ENCODE results near the gene RAPGEF4. TPM values are rescaled to one million over a fixed set of nuclear protein-coding genes. Genes with fewer than 3 reads are reported as not detected.
A peak's percentile ranks its signal among the peaks of the same experiment; 100 is the strongest.
"Not testable (repeated sequence)": the region's sequence is repeated elsewhere in the genome, so short reads cannot be mapped to it uniquely, and the experiment has no call there.

Gene RAPGEF4
- total RNA-seq, 4 donors from 2014 or later, result 2.8 to 73.4 (median 6.9) TPM

DNA sequence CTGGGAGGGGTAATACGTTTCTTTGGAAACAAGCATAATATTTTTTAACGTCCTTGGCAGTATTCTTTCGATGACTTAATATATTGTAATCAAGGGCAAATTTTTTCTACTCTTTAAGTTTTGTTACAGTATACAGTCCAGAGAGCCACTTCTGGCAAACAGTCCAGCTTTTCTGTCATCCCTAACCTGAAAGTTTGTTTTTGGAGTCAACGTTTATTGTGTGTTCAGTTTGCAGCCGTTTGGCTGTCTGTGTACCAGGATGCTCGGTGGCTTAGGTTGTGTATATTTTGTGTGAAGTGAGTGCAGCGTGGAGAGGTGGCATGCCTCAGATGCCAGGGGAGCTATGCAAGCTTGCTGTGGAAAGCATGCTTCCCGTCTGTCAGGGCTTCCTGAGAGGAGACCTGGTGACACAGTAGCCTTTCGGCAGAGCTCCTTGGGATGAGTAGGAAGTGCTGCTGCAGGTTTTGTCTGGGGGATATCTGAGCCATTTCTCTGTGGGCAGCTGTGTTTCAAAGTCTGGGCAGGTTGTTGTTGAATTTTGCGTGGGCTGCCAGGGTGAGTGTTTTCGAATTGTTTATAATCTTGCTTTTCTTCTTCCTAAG, 354.7 kb downstream of the RAPGEF4 start:
- no peak for DNase-seq
- Histone ChIP-seq H3K27me3 (no peaks in the 10 kb centered on the region), H3K9me3 (no peaks in the 10 kb centered on the region), H3K4me3 (no peak overlapping the region), H3K4me1 (no peaks in the 10 kb centered on the region), H3K36me3 (no peaks in the 10 kb centered on the region), H3K27ac (peak overlapping the region in 1 of 4 donors; percentile 57)
- TF ChIP-seq, protein P1, sequence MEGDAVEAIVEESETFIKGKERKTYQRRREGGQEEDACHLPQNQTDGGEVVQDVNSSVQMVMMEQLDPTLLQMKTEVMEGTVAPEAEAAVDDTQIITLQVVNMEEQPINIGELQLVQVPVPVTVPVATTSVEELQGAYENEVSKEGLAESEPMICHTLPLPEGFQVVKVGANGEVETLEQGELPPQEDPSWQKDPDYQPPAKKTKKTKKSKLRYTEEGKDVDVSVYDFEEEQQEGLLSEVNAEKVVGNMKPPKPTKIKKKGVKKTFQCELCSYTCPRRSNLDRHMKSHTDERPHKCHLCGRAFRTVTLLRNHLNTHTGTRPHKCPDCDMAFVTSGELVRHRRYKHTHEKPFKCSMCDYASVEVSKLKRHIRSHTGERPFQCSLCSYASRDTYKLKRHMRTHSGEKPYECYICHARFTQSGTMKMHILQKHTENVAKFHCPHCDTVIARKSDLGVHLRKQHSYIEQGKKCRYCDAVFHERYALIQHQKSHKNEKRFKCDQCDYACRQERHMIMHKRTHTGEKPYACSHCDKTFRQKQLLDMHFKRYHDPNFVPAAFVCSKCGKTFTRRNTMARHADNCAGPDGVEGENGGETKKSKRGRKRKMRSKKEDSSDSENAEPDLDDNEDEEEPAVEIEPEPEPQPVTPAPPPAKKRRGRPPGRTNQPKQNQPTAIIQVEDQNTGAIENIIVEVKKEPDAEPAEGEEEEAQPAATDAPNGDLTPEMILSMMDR (IDR thresholded peaks at IDR 0.05), result no peak

DNA sequence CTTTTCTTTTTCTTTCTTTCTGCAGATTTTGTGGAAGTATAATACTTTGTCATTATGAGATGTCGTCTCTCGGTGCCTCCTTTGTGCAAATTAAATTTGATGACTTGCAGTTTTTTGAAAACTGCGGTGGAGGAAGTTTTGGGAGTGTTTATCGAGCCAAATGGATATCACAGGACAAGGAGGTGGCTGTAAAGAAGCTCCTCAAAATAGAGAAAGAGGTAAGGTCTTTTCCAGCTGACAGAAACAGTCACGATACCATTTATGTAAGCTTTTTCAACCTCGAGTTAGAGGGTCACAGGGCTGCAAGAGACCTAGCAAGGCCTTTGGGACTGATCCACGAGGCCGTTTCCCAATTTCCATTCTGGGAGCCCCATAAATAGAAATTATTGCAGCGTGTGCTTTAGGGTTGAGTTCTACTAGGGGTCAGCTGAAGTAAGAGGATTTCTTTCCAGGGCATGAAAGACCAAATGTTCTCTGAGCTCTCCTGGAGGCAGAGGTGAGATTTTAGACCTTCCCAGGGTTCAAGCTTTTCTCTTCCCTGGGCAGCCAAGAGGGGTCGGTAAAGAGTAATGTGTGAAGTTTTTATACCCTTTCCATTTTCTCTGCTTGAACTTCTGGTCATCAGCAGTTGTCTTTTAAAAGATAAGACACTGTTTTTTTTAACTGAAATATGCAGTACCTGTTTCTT, 355.5 kb downstream of the RAPGEF4 start:
- TF ChIP-seq, protein P1 (IDR thresholded peaks at IDR 0.05), result peak in 1 of 6 experiments; percentile 9
- TF ChIP-seq POLR2A (IDR thresholded peaks at IDR 0.05), result no peak
- Histone ChIP-seq H3K4me1 (no peaks in the 10 kb centered on the region), H3K27ac (peak overlapping the region in 1 of 4 donors; percentile 57)

DNA sequence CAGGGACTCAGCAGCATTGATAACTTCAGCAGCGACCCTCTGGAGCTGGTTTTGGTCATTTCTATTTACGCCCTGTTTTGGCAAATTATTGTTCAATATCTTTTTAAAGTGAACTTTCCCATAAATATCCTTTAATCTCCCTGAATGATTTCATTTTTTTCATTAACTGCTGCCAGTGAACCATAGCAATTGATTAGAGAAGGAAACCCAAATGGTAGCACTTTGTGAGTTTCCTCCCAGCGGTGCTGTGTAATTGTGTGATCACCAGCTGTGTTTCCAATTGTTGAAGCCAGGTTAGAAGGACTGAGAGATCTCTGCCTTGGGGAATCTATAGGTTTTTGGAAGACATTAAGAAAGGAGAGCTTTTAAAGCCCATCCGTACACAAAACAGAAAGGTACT, 356.3 kb downstream of the RAPGEF4 start:
- no peak for DNase-seq
- no peak for TF ChIP-seq POLR2A (IDR thresholded peaks at IDR 0.05)
- TF ChIP-seq, protein P1 (IDR thresholded peaks at IDR 0.05), result no peak
- H3K27ac ChIP-seq, result peak overlapping the region in 1 of 4 donors; percentile 57
- H3K27me3 ChIP-seq, result no peaks in the 10 kb centered on the region
- no peak overlapping the region for H3K4me3 ChIP-seq
- no peaks in the 10 kb centered on the region for H3K36me3 ChIP-seq
- no peaks in the 10 kb centered on the region for H3K9me3 ChIP-seq
- no peaks in the 10 kb centered on the region for H3K4me1 ChIP-seq

More for the DNA sequence above, 355.5 kb downstream of the RAPGEF4 start:
- DNase-seq, result no peak
- Histone ChIP-seq H3K9me3 (no peaks in the 10 kb centered on the region), H3K36me3 (no peaks in the 10 kb centered on the region), H3K27me3 (no peaks in the 10 kb centered on the region), H3K4me3 (no peak overlapping the region)

DNA sequence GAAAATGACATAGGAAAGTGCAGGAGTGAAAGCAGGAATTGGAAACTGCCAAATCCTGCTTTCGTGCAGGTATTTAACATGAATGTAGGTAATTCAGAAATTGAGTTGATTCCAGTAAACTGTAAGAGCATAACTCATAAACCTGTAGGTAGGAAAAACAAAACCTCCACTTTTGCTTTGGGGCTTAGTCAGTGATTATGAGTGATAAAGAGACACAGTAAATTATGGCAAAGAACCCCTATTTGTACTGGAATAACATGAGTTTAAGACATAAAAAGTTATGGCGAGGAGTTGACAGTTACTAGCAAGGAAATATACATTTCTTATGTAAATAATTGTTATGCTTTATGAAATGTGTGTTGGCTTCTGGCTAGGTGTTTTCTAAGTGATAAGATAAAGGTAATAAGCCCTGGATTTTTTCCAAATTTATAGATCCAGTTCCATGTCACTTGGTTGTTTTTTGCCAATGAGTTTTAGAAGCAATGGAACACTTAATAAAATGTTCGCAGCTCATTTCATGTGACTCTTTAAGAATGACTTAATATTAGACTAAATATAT, 357.3 kb downstream of the RAPGEF4 start:
- no peak overlapping the region for H3K4me3 ChIP-seq
- H3K36me3 ChIP-seq, result no peaks in the 10 kb centered on the region
- TF ChIP-seq, protein P1 (IDR thresholded peaks at IDR 0.05), result no peak
- TF ChIP-seq POLR2A (IDR thresholded peaks at IDR 0.05), result no peak
- H3K27me3 ChIP-seq, result no peaks in the 10 kb centered on the region
- H3K9me3 ChIP-seq, result no peaks in the 10 kb centered on the region
- peak overlapping the region in 1 of 4 donors; percentile 57 for H3K27ac ChIP-seq
- DNase-seq, result no peak
- H3K4me1 ChIP-seq, result no peaks in the 10 kb centered on the region

DNA sequence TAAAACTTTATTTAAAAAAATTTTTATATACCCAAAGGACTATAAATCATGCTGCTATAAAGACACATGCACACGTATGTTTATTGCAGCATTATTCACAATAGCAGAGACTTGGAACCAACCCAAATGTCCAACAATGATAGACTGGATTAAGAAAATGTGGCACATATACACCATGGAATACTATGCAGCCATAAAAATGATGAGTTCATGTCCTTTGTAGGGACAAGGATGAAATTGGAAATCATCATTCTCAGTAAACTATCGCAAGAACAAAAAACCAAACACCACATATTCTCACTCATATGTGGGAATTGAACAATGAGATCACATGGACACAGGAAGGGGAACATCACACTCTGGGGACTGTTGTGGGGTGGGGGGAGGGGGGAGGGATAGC, 358.0 kb downstream of the RAPGEF4 start:
- H3K4me1 ChIP-seq, H3K27ac ChIP-seq, H3K9me3 ChIP-seq, H3K4me3 ChIP-seq, H3K36me3 ChIP-seq, DNase-seq, H3K27me3 ChIP-seq: not testable (repeated sequence)

DNA sequence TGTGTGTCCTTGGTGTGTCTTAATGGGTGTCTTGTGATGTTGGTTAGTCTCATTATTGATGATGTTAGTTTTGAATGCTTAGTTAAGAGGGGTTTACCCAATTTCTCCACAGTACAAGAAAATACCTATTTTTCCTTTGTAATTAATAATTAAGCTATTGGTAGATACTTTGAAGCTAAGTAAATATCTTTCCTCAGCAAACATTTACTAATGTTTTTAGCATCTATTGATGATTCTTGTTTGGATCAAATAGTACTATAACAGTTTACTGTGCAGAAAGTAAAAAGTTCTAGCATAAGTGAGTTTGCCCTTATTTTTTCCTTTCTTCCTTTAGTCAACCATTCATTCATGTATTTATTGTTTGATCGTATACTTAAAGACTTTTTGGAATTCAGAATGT, 359.1 kb downstream of the RAPGEF4 start:
- no peaks in the 10 kb centered on the region for H3K36me3 ChIP-seq
- TF ChIP-seq, protein P1 (IDR thresholded peaks at IDR 0.05), result no peak
- TF ChIP-seq POLR2A (IDR thresholded peaks at IDR 0.05), result no peak
- no peaks in the 10 kb centered on the region for H3K4me1 ChIP-seq
- H3K9me3 ChIP-seq, result no peaks in the 10 kb centered on the region
- H3K4me3 ChIP-seq, result no peak overlapping the region
- no peak for DNase-seq
- no peaks in the 10 kb centered on the region for H3K27me3 ChIP-seq
- H3K27ac ChIP-seq, result no peak overlapping the region

Data from Peyer's patch (tissue), 4 donors.